GM18505 (cell line): ENCODE results near the gene IPMK.
"Not testable (repeated sequence)": the region's sequence is repeated elsewhere in the genome, so short reads cannot be mapped to it uniquely, and the experiment has no call there.

Source experiments
- ATAC-seq: cut with Tn5 transposase; IDR thresholded peaks from one replicate; pipeline ENCODE4 v1.9.1; 2021; ENCODE audit not compliant: unreplicated experiment
- POLR2A ChIP-seq: IDR thresholded peaks from 4 replicates; pipeline ENCODE4 v1.6.1; 2011; ENCODE audit warnings: borderline replicate concordance; ENCODE audit not compliant: insufficient read depth, insufficient read length; ENCODE audit errors: extremely low read depth

Gene IPMK

GRCh38 chr10:58258977-58259692, 8.6 kb downstream of the IPMK start:
- TF ChIP-seq POLR2A: no peak
- no peak for ATAC-seq

DNA sequence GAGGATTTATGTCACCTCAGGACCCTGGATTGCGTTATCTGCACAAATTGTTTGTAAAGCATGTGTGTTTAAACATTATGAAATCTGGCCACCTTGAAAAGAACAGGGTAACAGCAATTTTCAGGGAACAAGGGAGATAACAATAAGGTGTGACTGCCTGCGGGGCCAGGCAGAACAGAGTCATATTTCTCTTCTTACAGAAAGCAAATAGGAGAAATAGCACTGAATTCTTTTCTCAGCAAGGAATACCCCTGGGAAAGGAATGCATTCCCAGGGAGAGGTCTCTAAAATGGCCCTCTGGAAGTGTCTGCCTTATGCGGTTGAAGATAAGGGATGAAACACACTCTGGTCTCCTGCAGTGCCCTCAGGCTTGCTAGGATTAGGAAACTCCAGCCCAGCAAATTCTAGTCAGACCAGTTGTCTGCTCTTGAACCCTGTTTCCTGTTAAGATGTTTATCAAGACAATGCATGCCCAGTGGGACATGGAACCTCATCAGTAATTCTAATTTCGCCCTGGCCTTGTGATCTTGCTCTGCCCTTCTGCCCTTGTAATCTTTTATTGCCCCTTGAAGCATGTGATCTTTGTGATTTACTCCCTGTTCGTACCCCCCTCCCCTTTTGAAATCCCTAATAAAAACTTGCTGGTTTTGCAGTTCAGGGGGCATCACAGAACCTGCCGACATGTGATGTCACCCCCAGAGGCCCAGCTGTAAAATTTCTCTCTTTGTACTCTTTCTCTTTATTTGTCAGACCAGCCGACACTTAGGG, 11.5 kb downstream of the IPMK start:
- ATAC-seq: not testable (repeated sequence)

DNA sequence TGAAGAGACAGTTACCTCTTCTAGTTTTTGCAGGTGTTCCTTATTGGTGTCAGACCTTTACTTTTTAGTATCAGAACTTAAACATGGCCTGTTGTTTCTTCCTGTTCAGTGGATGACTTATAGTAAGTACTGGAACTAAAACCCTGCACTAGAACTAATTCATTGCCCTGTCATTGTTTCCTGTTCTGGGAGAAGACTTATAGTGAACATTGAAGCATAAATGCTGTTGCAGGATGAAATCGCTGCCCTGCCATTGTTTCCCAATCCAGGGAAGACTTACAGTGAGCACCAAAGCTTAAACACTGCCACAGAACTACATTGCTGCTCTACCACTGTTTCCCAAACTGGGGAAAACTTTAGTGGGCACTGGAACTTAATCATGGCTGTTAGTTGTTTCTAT, 13.1 kb downstream of the IPMK start:
- no peak for TF ChIP-seq POLR2A
- no peak for ATAC-seq

- TF ChIP-seq POLR2A: no peak
- no peak for ATAC-seq
Observed at GRCh38 chr10:58253184-58253583, 14.5 kb downstream of the IPMK start.

DNA sequence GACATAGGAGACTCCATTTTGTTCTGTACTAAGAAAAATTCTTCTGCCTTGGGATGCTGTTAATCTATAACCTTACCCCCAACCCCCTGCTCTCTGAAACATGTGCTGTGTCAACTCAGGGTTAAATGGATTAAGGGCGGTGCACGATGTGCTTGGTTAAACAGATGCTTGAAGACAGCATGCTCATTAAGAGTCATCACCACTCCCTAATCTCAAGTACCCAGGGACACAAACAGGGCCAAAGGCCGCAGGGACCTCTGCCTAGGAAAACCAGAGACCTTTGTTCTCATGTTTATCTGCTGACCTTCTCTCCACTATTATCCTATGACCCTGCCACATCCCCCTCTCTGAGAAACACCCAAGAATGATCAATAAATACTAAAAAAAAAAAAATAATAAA, 23.0 kb downstream of the IPMK start:
- not testable (repeated sequence) for ATAC-seq

GRCh38 chr10:58244242-58244641, 23.5 kb downstream of the IPMK start:
- ATAC-seq: not testable (repeated sequence)

- not testable (repeated sequence) for ATAC-seq
Observed at GRCh38 chr10:58243801-58244200, 23.9 kb downstream of the IPMK start.

DNA sequence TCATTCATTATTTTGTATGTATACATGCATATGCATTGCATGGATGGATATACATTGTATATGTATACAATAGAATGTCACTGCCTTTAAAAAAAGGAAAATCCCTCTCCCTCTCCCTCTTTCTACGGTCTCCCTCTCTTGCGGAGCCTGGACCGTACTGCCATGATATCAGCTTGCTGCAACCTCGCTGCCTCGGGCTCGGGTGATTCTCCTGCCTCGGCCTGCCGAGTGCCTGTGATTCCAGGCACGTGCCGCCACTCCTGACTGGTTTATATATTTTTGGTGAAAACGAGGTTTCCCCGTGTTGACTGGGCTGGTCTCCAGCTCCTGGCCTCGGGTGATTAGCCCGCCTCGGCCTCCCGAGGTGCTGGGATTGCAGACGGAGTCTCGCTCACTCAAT, 24.4 kb downstream of the IPMK start:
- TF ChIP-seq POLR2A: no peak
- ATAC-seq: no peak

GRCh38 chr10:58241346-58241745, 26.3 kb downstream of the IPMK start:
- no peak for ATAC-seq
- no peak for TF ChIP-seq POLR2A

DNA sequence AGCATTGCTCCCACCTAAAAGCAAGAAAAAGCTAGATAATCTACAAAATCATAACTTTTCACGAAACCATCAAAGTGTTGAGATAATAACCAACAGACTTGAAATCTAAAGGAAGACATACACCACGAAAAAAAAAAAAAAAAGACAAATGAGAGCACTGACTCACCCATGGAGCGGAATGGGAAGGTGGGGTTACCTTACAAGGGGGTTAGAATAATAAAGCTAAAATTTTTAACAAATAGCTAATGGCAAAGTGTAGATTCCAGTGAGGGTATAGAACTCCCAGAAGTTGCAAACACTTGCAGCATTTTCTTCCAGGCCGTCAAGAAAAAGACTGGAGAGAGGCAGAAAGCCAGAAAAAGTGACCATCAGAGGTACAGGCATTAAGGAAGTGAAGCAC, 27.2 kb downstream of the IPMK start:
- no peak for TF ChIP-seq POLR2A
- ATAC-seq: no peak

GRCh38 chr10:58239561-58240169, 28.0 kb downstream of the IPMK start:
- ATAC-seq: no peak
- no peak for TF ChIP-seq POLR2A

DNA sequence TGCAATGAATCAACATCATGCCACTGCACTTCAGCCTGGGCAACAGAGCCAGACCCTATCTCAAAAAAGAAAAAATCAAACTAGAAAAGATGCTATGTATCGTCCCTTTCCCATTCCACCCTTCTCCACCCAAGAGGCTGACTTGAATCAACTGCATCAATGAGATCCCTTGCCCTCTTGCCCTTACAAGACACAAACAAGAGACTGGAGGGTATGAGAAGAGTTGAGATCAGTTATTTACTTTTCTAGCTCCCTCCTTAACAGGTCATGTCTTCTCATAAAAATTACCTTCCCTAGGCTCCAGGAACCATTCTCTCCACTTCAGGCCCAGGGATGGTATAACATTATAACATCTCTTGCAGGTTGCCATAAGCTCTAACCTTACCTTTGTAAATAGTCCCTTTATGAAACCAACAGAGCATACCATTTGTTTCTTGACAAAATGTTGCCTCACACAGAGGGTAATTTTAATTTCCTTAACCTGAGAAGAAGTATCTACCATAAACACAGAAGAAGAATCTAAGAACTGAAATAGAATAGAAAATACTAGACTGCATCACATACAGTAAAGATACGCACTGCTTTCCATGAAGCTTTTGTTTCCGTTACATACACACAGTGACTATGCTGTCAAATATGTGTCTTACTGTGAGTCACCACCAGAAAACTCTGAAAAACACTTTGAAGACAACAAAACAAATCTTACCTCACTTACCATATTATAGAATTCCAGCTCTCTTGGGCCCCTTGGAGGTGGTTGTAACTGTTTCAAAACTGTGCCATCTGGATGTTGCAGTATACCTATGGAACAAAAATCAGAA, 30.5 kb downstream of the IPMK start:
- no peak for ATAC-seq
- TF ChIP-seq POLR2A: no peak

DNA sequence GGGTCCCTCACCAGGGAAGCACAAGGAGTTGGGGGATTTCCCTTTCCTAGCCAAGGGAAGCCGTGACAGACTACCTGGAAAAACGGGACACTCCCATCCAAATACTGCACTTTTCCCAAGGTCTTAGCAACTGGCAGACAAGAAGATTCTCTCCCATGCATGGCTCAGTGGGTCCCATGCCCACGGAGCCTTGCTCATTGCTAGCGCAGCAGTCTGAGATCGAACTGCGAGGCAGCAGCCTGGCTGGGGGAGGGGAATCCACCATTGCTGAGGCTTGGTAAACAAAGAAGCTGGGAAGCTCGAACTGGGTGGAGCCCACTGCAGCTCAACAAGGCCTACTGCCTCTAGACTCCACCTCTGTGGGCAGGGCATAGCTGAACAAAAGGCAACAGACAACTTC, 37.8 kb downstream of the IPMK start:
- ATAC-seq: not testable (repeated sequence)

DNA sequence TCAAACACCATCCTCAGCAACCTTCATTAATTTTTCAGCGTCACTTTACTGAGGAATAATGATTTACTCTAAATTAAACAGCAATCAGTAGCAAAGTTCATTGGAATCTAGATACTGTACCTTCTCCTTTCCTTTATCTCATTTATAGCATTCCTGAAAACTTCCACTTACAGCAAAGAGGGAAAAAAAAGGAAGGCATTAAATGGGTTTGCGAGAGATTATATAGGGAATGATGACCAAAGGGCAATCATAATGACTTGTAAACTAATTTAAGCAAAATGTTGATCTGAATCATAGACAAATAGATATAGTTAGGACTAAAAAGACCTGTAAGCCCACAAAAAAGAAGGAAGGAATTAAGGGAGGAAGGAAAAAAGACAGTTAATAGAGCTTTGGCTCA, 42.0 kb downstream of the IPMK start:
- no peak for ATAC-seq
- no peak for TF ChIP-seq POLR2A
